AG04449 (cell line): ENCODE results near the gene VMAC.

Experiments
- CTCF ChIA-PET: fragments of 350-600 bp; formaldehyde crosslinking; extraction: SDS; loops from one replicate; lab custom pipeline; 2021; ENCODE audit warnings: antibody characterized with exemption; lab: Yijun Ruan, JAX
- POLR2A ChIA-PET: fragments of 400-600, 350-600 bp; formaldehyde crosslinking; extraction: SDS; loops from one replicate; lab custom pipeline; 2020; ENCODE audit warnings: antibody characterized with exemption, inconsistent platforms; lab: Yijun Ruan, JAX
- DNase-seq: peaks from one replicate; pipeline ENCODE4 v3.0.0-alpha.2; 2010; ENCODE audit warnings: low read depth, low spot score
- H3K4me3 ChIP-seq: 2 replicates; pipeline ENCODE4 v1.5.1; 2011; ENCODE audit warnings: low read depth, mild to moderate bottlenecking, control low read depth, low read length
- CTCF ChIP-seq: IDR thresholded peaks from one replicate; pipeline ENCODE4 v1.5.1; 2011; ENCODE audit warnings: mild to moderate bottlenecking, moderate library complexity, low read length, control low read depth, inconsistent platforms; ENCODE audit not compliant: insufficient read depth; ENCODE audit errors: missing control alignments

The VMAC gene

GRCh38 chr19:5954293-5954692 is 49.6 kb downstream of the VMAC start:
- TF ChIP-seq CTCF, result no peak
- DNase-seq, result no peak
- ChIA-PET CTCF (interaction anchor here (0.8 to 10.7 kb wide), 4 partner anchors 15 to 150 kb away, joined by 3 to 151 read pairs (median 5); no protein-coding TSS in a partner anchor), POLR2A (no interaction called here)
- H3K4me3 ChIP-seq, result no peak overlapping the region

GRCh38 chr19:5955636-5955935 is 50.9 kb downstream of the VMAC start:
- no peak for TF ChIP-seq CTCF
- no peak for DNase-seq
- ChIA-PET CTCF (interaction anchor here (1.0 to 10.7 kb wide), 4 partner anchors 14 to 151 kb away, joined by 3 to 151 read pairs (median 4); partner anchors contain the start of gene NRTN), POLR2A (no interaction called here)
- no peak overlapping the region for H3K4me3 ChIP-seq

- no peak for DNase-seq
- POLR2A ChIA-PET, result no interaction called here
- CTCF ChIA-PET, result interaction anchor here (1.0 to 10.7 kb wide), 5 partner anchors 13 to 152 kb away, joined by 3 to 151 read pairs (median 4); partner anchors contain the start of gene NRTN
- no peak for TF ChIP-seq CTCF
- H3K4me3 ChIP-seq, result no peak overlapping the region
These were observed 51.7 kb downstream of the VMAC start for GRCh38 chr19:5956323-5956722.

GRCh38 chr19:5956728-5957127 is 52.1 kb downstream of the VMAC start:
- TF ChIP-seq CTCF, result no peak
- DNase-seq, result no peak
- CTCF ChIA-PET, result interaction anchor here (1.0 to 10.7 kb wide), 5 partner anchors 13 to 153 kb away, joined by 3 to 151 read pairs (median 4); partner anchors contain the start of gene NRTN
- POLR2A ChIA-PET, result no interaction called here
- no peak overlapping the region for H3K4me3 ChIP-seq

- ChIA-PET CTCF (interaction anchor here (1.1 to 10.7 kb wide), 3 partner anchors 12 to 65 kb away, joined by 3 to 151 read pairs (median 5); no protein-coding TSS in a partner anchor), POLR2A (no interaction called here)
- DNase-seq, result no peak
- TF ChIP-seq CTCF, result no peak
- H3K4me3 ChIP-seq, result no peak overlapping the region
These were observed 52.5 kb downstream of the VMAC start for GRCh38 chr19:5957170-5957569.

GRCh38 chr19:5958074-5958850 is 53.6 kb downstream of the VMAC start:
- ChIA-PET CTCF (interaction anchor here (1.3 to 10.7 kb wide), 3 partner anchors 10 to 64 kb away, joined by 4 to 151 read pairs (median 5); no protein-coding TSS in a partner anchor), POLR2A (no interaction called here)
- no peak for TF ChIP-seq CTCF
- no peak overlapping the region for H3K4me3 ChIP-seq
- no peak for DNase-seq
